HL-60/S4 treated with phorbol 12-myristate 13-acetate at 8.2 ng/mL for 4 days and 3 days (cell line): ENCODE data around the gene LCN1.
"Not testable (repeated sequence)": the region's sequence is repeated elsewhere in the genome, so short reads cannot be mapped to it uniquely, and the experiment has no call there.

ENCODE experiments used
- in situ Hi-C: fragments of 300-500 bp; cut with MboI; formaldehyde crosslinking; loops from 2 replicates; pipeline ENCODE4 v1.15.0; 2022; ENCODE audit warnings: low sequenced_read_pairs

Gene LCN1

DNA sequence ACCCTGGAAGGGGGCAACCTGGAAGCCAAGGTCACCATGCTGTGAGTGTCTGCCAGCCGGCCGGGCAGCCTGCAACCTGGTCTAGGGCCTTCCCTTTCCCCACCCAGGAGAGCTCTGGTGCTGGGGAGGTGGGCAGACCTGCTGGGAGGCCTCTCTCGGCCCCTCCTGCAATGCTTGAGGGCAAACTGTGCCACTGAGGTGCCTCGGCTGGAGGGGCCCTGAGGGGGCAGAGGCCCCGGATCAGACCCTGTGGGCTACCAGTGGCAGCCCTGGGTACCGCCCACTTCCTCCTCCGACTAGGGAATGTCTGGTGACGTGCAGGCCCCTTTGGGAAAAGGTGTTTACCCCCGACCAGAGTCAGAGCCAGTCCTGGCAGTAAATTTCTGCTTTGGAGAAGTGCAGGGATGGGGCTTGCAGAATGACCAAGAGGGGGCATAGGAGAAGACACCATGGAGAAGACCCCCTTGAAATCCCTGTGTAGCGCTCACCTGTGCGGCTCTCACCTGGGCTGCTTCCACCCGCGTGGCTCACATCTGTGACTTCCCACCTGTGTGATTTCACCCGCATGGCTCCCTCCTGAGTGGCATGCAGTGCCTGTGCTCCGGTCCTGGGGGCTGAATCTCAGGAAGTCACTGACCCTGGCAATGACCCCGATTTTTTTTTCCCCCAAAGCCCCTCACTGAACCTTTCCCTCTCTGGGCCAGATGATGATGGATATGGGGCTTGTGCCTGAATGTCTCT, 1.1 kb downstream of the LCN1 start:
- in situ Hi-C loops: no loop called here

DNA sequence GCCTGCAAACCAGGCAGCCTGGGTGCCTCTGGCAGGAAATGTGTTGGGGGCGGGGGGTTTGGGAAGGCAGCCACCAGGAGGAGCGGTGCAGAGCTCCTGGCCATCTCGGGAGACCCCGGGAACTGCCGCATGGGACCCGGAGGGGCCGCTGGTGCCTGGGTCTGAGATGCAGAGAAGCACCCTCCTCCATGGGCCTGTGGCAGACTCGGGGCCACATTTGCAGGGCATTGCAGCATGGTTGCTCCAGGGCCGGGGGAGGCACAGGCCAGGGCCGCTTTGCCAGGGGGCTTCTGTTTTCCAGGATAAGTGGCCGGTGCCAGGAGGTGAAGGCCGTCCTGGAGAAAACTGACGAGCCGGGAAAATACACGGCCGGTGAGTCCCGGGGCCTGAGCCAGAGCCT, 1.7 kb downstream of the LCN1 start:
- in situ Hi-C loops: no loop called here

GRCh38 chr9:135523521-135524129, 2.4 kb downstream of the LCN1 start:
- in situ Hi-C loops: no loop called here

- in situ Hi-C loops: no loop called here
Measured at GRCh38 chr9:135524130-135524861, 3.1 kb downstream of the LCN1 start.

- in situ Hi-C loops: no loop called here
Measured at GRCh38 chr9:135525241-135526088, 4.2 kb downstream of the LCN1 start.

DNA sequence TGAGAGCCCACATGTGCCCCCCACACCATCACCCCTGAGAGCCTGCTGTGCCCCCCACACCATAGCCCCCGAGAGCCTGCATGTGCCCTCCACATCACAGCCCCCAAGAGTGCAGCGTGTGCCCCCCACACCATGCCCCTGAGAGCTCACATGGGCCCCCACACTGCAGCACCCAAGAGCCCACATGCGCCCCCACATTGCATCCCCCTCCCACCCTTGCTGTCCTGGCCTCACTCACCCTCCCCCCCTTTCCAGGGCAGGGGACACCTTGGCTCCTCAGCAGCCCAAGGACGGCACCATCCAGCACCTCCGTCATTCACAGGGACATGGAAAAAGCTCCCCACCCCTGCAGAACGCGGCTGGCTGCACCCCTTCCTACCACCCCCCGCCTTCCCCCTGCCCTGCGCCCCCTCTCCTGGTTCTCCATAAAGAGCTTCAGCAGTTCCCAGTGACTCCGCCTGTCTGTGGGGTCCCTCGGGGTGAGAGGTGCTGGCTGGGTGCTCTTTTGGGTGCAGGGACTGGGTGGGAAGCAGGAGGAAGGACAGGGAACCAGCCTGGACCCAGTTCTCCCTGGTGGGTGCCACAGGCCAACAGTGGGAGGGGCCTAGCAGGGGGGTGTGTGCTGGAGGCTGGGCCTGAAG, 5.0 kb downstream of the LCN1 start:
- in situ Hi-C loops: no loop called here

DNA sequence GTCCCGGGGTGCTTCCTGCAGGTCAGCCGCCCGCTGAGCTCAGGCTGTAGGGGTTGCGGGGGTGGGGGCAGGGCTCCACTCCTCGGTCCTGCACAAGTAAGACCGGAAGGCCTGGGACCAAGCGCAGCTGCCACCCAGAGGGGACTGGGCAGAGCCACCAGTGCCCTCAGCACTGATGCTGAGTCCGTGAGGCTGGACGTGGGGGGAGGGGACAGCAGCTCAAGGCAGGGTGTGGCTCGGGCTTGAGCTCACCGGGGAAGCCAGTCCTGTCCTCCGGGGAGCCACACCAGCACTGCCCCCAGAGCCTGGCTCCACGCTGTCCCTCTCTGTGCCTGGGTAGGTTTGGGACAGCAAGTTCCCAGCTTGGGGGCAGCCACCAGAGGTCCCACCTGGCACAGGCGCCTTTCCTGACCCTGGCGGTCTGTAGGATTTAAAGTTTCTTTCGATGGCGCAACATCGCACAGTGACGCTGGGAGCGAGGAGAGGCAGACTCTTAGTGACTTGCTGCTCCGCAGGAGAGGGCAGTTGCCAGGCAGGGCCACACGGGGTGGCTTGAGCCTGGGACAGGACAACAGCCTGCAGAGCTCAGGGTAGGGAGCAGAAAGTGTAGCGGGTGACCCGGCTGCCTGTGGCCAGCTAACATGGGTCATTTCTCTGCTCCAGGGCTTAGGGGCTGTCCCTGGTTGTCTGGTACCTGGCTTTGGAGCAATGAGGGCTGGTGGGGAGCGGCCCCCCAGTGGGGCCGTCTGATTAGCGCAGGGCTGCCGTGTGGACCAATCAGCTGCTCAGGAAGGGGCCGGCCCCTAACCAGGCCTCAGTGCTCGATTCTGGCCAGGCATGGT, 5.7 kb downstream of the LCN1 start:
- in situ Hi-C loops: no loop called here

DNA sequence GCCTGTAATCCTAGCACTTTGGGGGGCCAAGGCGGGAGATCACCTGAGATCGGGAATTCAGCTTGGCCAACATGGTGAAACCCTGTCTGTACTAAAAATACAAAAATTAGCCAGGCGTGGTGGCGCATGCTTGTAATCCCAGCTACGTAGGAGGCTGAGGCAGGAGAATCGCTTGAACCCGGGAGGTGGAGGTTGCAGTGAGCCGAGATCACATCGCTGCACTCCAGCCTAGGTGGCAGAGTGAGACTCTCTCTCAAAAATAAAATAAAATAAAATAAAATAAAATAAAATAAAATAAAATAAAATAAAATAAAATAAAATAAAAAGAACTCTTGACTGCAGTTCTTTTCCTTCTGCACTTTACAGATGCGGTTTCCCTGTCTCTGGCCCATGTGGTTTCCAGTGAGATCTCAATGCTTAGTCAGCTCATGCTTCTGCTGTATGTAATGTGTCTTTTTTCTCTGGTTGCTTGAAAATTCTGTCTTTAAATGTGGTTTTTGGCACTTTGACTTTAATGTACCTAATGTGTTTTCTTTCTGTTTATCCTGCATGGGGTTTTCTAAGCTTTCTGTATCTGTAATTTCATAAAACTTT, 7.7 kb downstream of the LCN1 start:
- in situ Hi-C loops: not testable (repeated sequence)

DNA sequence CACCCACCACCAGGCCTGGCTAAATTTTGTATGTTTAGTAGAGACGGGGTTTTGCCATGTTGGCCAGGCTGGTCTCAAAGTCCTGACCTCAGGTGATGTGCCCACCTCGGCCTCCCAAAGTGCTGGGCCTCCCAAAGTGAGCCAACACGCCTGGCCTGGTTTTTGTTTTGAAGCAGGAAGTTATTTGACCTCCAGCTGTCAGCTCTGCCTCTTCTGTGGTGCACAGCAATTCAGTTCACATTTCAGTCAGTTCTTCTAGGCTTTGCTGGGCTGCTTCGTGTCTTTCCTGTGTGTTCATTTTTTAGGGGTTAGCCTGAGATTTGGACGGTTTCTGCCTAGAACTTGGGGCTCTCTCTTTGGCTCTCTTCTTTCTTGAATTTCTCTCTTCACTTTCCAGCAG, 8.9 kb downstream of the LCN1 start:
- in situ Hi-C loops: no loop called here

DNA sequence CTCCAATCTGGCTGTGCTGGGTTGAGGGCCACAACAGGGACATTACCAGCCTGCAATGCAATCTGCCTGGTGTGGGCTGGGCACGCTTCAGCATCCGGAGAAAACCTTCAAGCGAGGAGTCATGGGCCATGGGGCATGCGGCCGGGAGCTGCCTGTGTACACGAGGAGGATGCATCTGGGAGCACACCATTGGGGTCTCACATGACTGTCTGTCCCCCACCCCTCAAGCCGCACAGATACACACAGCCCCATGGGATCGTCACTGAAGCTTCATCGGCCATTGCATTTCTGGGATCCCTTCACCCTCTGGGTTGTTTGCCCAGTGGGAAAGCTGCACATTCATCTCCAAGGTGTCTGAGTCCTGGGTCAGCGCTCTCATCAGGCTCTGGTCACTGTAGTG, 9.9 kb downstream of the LCN1 start:
- in situ Hi-C loops: no loop called here

DNA sequence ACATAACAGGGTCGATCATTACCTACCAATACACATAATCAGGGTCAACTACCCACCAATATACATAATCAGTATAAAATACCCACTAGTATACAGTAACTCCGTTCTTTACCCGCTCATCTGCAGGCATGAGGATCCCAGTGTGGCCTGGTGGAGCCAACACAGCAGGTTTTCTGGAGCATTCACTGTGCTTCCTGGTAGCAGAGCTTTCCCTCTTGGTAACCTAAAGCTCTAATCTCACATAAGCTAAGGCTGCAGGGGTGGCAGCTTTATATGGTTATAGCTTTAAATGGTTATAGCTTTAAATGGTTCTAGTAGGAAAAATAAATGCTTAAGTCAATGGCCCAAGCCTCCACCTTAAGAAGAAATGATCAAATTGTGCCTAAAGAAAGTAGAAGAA, 11.9 kb downstream of the LCN1 start:
- in situ Hi-C loops: no loop called here

DNA sequence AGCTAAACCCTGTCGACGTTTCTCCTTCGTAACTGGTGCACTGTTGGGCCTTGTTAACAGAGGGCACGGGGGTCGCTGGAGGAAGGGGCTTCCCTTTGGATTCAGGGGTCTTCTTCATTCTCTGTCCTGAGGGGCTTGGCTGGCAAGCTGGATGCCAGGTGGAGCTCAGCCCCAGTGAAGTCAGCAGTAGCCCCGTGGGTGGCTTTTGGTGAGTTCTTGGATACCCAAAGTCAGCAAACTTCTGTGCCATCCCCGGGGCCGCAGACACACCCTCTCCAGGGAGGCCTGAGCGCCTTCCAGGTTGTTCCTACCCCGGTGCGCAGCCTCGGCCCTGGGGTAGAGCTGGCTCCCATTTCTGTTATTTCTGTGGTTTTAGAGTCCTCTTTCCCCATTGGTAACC, 12.4 kb downstream of the LCN1 start:
- in situ Hi-C loops: no loop called here

- in situ Hi-C loops: not testable (repeated sequence)
Measured at GRCh38 chr9:135534192-135534711, 13.0 kb downstream of the LCN1 start.

DNA sequence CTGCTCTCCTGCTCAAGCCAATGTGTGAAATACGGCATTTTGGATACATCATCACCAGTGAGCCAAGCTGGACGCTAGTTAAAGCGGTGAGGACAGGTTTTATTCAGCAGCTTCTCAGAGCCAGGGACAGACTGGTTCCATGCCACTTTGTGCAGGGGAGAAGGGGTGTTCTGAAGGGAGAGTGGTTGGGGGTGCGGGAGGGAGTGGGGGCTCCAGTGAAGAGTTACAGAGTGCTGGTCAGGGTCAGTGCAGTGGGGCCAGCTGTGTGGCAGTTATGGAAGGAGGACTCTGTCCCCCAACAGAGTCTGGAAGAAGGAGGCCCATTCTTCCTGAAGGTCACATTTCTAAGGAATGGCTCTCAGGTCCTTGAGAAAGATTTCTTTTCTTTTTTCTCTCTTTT, 13.6 kb downstream of the LCN1 start:
- in situ Hi-C loops: not testable (repeated sequence)

DNA sequence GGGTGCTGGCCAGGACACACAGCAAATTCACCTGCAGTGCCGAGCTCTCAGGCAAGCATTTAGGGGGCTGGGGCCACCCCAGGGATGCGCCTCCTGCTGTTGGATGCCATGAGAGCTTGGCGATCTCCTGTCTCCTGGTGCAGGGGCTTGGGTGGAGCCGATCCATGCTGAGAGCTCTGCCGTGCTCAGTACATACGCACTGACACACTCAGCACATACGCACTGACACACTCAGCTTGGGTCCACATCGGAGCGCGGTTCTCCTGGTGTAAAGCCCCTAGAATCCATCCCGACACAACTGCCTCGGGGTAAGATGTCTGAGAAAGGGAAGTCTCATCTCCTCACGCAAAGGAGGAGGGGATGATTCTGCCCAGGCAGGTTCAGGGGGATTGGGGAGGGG, 14.4 kb downstream of the LCN1 start:
- in situ Hi-C loops: not testable (repeated sequence)

DNA sequence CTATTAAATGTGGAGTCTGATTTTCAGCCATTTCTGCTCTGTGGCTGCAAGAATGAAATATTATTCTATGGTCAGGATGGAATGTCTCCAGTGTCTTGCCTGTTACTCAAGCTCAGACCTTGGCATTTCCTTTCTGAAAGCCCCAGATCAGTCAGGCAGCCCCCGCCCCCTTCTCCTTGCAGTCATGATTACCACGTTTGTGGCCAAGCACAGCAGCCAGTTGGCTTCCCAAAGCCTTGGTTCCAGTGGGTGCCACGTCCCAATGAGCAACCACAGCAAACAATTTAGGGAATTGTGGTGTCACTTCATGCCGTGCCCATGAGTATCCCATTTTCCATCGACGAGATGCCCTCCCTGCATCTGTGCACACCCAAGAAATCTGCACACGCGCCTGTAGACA, 15.0 kb downstream of the LCN1 start:
- in situ Hi-C loops: no loop called here

DNA sequence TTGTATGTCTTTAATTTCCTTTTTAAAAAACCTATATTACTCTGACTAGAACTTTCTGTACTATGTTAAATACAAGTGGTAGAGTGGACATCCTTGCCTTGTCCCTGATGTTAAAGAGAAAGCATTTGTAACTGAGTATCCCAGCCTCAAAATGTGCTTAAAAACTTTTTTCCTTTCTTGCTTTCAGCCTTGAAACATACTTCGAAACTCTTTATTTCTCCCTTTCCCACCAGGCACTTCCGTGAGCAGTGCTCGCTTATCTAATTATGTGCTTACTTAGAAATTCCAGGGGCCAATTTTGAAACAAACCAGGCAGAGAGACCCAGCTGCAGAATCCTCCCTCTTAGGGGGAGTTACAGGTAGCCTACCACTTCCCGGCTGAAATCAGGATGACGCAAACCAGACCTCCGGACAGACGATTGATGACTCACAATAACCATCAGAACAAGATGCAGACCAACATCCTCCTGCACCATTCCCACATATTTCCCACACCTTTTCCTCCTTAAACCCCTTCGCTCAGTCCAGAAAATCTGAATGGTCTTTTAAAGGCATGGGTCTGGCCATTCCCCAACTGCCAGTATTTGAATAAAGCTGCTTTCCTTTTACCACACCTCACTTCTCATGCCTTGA, 22.1 kb downstream of the LCN1 start:
- in situ Hi-C loops: not testable (repeated sequence)

GRCh38 chr9:135544981-135545635, 23.9 kb downstream of the LCN1 start:
- in situ Hi-C loops: no loop called here
